HUDEP-2 (cell line): ENCODE results near the gene RABL2B.

Source experiments
- DNase-seq, 76 experiments: peaks; one replicate each; lab custom pipeline; 2025; ENCODE audit not compliant: unreplicated experiment in 76 of 76; lab: John Stamatoyannopoulos, UW

RABL2B gene

DNA sequence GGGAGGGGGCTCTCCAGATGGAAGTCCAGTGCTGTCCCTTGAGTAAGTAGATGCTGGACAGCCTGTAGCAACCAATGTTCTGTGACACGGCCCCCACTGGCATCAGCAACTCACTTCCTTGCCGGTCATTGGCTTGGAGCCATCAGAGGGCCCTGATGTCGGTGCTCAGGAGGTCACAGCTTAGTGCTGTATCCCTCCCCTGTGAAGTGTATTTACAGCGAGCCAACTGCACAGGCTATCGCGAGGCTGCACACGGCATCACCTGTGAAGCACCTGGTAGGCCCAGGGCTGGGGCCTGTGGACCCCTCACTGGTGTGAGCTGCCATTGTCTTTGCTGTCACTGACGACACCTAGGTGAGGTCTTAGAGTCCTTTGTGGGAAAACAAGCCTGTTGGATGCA, 58.8 kb downstream of the RABL2B start:
- no peak for DNase-seq

DNA sequence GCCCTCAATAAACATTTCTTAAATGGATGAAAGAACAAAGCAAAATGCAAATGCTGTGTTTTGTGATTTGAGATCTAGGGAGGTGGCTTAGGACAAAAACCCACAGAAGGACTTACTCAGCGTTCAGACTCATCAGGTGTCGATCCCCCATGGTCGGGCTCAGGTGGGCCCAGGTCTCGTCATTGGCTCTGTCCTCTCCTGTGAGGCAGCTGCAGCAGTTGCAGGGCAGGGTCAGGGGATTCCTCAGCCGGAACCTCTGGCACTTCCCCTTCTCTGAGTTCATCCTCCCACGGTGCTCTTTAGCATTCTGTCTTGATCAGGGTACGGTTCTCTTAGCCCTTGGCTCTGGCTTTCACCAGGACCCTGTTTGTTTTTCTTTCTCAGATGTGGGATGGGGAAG, 59.4 kb downstream of the RABL2B start:
- DNase-seq: no peak

DNA sequence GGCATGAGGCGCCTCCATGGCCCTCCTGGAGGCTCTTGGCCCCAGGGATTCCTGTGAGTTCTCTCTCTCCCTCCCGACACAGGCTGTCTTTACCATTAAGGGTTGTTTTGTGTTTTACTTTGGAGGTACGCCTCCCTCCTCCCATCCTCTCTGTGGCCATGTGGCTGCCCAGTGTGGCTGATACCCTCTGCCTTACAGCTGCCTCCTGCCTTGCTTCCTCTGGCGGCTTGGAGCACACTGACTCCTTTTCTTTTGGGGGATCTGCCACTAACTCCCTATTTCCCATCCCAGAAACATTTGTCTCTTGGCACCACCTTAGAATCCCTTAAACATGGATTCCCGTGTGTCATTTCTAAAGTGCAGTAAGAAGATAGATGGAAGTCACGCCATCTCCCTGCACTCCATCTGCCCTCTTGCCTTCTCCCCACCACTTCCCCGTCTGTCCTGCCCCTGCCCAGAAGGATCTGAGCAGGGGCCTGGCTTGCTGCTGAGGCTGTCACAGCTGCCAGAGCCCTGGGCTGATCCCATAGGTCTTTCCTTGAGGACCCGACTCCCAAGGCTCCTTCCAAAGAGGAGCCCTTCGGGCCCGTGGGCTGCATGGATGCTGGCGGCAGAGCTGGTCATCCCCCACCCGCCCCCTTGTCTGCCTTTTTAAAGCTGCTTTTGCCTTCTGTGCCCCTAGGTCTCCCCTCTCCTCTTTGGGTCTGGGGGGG, 60.6 kb downstream of the RABL2B start:
- no peak for DNase-seq

- no peak for DNase-seq
Observed at GRCh38 chr22:50722048-50722701, 61.3 kb downstream of the RABL2B start.

DNA sequence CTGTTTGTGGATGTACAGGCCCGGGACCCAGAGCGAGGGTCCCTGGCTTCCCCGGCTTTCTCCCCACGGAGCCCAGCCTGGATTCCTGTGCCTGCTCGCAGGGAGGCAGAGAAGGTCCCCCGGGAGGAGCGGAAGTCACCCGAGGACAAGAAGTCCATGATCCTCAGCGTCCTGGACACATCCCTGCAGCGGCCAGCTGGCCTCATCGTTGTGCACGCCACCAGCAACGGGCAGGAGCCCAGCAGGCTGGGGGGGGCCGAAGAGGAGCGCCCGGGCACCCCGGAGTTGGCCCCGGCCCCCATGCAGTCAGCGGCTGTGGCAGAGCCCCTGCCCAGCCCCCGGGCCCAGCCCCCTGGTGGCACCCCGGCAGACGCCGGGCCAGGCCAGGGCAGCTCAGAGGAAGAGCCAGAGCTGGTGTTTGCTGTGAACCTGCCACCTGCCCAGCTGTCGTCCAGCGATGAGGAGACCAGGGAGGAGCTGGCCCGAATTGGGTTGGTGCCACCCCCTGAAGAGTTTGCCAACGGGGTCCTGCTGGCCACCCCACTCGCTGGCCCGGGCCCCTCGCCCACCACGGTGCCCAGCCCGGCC, 62.1 kb downstream of the RABL2B start:
- DNase-seq: no peak

GRCh38 chr22:50720301-50721256, 62.9 kb downstream of the RABL2B start:
- DNase-seq: no peak

DNA sequence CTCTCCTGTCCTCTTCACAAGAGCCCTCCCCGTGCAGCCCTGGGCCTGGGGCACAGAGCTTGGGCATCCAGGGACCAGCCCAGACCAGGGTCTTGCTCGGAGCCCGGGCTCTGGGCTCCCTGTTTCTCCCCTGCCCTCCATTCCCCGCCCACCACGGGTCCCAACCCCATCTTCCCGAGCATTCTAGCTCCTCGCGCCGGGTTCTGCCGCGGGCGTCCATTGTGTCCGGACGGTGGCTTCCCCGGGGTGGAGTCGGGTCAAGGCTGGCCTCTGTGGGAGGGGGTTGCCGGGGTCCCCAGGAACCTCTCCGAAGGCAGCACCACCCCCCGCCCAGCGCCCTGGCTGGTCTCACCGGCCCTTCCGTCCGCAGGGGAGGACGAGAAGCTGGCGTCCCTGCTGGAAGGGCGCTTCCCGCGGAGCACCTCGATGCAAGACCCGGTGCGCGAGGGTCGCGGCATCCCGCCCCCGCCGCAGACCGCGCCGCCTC, 63.6 kb downstream of the RABL2B start:
- no peak for DNase-seq

GRCh38 chr22:50718352-50718709, 65.1 kb downstream of the RABL2B start:
- no peak for DNase-seq

- peak in 1 of 76 experiments; percentile 22 for DNase-seq
Observed at GRCh38 chr22:50717709-50718351, 65.6 kb downstream of the RABL2B start.
